8988T (cell line): ENCODE results near the gene HSH2D.
A peak's percentile ranks its signal among the peaks of the same experiment; 100 is the strongest.
"Not testable (repeated sequence)": the region's sequence is repeated elsewhere in the genome, so short reads cannot be mapped to it uniquely, and the experiment has no call there.

Experiments used
- DNase-seq: peaks from one replicate; pipeline ENCODE4 v3.0.0; 2011

Gene HSH2D, protein sequence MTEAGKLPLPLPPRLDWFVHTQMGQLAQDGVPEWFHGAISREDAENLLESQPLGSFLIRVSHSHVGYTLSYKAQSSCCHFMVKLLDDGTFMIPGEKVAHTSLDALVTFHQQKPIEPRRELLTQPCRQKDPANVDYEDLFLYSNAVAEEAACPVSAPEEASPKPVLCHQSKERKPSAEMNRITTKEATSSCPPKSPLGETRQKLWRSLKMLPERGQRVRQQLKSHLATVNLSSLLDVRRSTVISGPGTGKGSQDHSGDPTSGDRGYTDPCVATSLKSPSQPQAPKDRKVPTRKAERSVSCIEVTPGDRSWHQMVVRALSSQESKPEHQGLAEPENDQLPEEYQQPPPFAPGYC

GRCh38 chr19:16143399-16144215 lies at the start of gene HSH2D:
TSS of gene HSH2D (plus strand) at chr19:16143685. CDS start at chr19:16148751, 5,066 bp downstream.
- DNase-seq, result no peak

DNA sequence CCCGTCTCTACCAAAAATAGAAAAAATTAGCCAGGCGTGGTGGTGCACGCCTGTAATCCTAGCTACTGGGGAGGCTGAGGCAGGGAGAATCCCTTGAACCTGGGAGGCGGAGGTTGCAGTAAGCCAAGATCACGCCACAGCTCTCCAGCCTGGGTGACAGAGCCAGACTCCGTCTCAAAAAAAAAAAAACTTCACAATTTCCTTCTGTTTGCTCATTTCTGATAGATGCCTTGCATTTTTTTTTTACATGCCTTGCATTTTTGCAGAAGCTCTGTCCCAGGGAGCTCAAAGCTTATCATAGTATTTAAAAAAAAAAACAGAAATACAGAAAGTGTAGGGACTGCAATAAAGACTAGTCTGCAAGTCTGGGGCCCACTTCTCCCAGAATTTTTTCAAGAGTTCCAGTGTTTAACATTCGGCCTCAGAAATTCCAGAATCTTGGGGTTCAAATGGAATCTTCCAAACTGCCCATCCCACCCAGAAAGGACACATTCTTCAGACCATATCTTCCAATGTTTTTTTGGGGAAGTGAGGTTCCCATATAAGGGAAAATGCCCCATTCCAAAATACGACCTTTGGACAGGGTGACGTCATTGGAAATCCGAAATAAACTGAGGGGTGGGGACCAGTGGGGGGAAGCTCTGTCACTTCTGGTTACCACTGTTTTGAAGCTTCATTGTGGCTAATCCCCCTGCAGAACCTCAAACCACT lies 49.0 kb upstream of the HSH2D start:
- no peak for DNase-seq

DNA sequence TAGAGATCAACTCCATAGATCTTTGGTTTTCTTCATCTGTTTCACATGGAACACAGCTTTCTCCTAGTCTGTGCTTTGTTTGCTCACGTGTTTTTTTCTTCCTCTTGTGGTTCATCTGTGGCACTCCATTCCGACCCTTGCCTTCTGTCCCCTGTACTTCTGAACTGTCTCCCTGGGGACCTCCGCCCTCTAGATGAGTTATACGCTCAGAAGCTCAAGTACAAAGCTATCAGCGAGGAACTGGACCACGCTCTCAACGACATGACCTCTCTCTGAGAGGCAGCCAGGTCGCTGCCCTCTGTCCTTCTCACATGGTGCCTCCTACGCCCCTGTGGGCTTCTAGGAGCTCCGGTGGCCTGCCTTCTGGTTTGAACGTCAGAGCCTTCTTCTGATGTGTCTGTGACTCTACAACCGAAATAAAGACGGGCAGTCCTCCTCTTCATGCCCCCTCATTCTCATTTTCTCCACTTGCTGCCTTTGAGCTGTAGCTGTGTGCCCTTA lies 48.4 kb upstream of the HSH2D start:
- DNase-seq, result no peak

GRCh38 chr19:16096280-16096855 lies 47.1 kb upstream of the HSH2D start:
- no peak for DNase-seq

GRCh38 chr19:16098416-16098768 lies 45.1 kb upstream of the HSH2D start:
- no peak for DNase-seq

GRCh38 chr19:16098821-16099220 lies 44.7 kb upstream of the HSH2D start:
- no peak for DNase-seq

GRCh38 chr19:16099314-16099965 lies 44.0 kb upstream of the HSH2D start:
- DNase-seq, result not testable (repeated sequence)

DNA sequence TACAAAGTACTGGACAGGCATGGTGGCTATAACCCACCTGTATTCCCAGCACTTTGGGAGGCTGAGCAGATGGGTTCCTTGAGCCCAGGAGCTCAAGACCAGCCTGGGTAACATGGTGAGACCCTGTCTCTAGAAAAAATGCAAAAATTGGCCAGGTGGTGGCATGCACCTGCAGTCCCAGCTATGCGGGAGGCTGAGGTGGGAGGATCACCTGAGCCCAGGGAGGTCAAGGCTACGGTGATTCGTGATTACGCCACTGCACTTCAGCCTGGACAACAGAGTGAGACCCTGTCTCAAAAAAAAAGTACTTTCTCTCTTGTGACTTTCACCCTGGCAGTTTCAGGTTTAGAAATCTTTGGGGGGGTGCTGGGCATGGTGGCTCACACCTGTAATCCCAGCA lies 43.0 kb upstream of the HSH2D start:
- DNase-seq, result no peak

DNA sequence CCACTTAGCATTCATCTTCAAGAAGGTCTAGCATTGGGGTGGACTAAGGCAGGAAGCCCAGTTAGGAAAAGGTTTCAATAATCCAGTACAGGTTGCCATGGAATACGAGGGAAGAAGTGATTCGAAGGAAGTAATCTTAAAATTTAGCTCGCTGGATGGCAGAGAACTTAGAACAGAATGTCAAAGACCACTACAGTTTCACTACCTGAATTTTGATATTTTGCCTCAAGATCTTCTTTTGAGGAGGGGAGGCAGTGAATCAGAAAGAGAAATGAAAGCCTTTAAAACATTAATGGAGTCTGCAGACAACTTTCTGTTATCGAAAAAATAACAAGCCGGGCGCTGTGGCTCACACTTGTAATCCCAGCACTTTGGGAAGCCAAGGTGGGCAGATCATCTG lies 38.8 kb upstream of the HSH2D start:
- DNase-seq, result no peak

DNA sequence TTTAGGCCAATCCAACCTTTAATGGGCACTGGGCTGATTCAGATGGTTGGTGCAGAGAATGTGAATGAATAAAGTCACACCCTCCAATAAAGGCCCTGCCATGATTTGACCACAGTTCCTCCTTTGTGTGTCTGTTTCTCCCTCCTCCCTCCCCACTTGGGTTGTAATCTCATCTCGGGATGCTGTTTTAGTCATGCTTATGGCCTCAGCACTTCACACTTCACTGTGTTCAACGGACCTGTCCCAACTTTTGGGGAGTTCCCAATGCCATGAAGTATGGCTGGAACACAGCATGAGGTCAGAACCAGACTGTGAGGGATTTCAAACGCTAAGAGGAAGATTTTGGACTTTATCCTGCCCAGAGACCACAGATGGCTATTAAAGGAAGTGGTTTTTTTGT lies 37.4 kb upstream of the HSH2D start:
- no peak for DNase-seq

- DNase-seq, result peak; percentile 95
Observed at GRCh38 chr19:16111160-16111908, 32.2 kb upstream of the HSH2D start, which contains the start of gene RAB8A. TSS of gene RAB8A (plus strand) at chr19:16111889. CDS start at chr19:16111902, 13 bp downstream.

GRCh38 chr19:16111909-16112752 lies 31.4 kb upstream of the HSH2D start:
- DNase-seq, result no peak

DNA sequence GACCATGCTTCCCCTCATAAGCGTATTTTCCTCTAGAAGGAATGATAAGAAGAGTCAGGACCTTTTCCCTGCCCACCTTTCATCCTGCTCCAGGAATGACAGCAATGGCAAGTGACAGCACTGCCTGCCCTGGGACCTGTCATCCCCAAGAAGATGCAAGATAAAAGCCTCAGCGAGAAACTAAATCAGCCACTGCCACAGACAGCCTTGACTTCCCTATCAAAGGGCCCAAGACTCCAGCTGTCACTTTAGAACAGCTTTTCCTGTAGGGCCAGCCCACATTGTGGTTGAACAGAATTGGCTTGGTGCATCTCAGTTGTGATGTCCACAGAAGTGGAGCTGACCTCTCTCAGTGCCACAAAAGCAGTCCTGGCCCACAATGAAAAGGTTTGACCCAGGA lies 30.7 kb upstream of the HSH2D start:
- DNase-seq, result no peak

GRCh38 chr19:16113727-16114126 lies 29.8 kb upstream of the HSH2D start:
- DNase-seq, result no peak

DNA sequence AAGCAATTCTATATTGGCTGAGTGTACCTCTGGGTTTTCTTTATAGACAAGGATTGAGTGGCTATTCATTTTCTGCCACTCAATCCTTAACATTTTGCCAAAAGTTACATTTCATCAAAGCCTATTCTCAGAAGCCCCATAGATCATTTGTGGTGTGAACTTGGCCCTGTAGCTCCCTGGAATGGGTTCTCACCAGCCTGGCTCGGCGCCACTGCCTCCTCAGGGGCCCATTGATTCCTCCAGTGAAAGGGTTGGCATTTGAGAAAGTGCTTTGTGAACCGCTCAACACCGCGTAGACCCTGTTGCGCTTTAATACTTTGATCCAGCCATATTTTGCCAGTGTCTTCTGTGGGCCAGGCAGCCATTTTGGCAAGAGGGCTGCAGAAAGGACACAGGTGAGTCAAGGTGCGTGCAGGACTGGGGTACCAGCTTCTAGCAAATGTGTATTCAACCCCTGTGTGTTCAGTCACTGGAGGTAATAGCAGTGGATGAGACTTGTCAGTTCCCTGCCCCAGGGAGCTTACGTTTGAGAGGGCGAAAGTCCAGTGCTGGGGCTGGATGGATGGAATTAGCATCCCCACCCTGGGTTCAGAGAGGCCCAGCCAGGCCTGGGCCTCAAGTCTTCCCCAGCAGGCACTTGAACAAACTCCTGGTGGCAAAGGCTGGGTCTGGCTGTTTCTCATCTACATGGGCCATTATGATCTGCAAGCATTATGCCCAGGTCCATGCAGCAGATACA lies 28.0 kb upstream of the HSH2D start:
- DNase-seq, result no peak

DNA sequence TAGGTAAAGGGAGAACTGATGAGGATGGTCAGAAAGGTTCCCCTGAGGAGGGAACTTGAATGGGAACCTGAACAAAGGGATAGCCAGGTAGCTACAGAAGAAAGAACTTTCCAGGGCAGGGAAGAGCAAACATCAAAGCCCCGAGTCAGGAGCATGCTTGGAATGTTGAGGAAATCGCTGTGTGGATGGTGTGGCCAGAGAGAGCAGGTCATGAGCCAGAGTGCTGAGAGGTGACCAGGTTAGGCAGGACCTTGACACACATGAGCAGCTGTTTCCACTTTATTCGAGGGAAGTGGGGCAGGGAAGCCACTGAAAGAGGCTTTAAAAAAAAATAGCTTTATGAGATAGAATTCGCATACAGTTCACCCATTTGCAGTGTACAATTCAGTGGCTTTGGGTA lies 27.4 kb upstream of the HSH2D start:
- DNase-seq, result no peak

DNA sequence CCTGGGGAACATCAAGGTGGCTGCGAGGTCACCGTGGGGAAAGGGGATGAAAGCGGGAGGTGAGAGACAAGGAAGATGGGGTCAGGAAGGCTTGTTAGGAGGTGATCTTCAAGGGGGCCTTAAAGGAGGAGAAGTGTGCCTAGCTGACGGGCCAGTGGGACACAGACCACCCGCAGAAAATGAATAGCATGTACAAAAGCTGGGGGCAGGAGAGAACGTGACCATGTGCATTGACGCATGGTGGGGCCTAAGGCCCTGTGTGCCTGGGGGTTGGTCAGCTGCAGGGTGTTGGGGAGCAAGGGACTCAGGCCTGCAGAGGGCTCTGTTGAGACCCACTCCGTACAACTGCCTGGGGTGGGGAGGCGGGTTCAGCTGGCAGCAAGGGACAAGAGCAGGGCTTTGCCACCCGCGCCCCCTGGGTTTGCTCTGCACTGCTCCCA lies 25.9 kb upstream of the HSH2D start:
- DNase-seq, result no peak

- no peak for DNase-seq
Observed at GRCh38 chr19:16118489-16119033, 24.9 kb upstream of the HSH2D start.

- not testable (repeated sequence) for DNase-seq
Observed at GRCh38 chr19:16119075-16119857, 24.2 kb upstream of the HSH2D start.
